GM23248 (cell line): Measurements from ENCODE around the gene ITGB1BP2.

Experiments used
- EZH2 ChIP-seq: fragments of 200-600 bp; sonication (generic); IDR thresholded peaks from 2 replicates; pipeline ENCODE4 v1.6.1; 2018; ENCODE audit warnings: antibody characterized with exemption, mild to moderate bottlenecking; ENCODE audit not compliant: insufficient read depth, poor library complexity, severe bottlenecking
- EZH2phosphoT487 ChIP-seq: fragments of 200-600 bp; sonication (generic); IDR thresholded peaks from 2 replicates; pipeline ENCODE4 v1.6.1; 2018; ENCODE audit warnings: antibody characterized with exemption, moderate library complexity, mild to moderate bottlenecking, low read depth; ENCODE audit not compliant: insufficient read depth

DNA sequence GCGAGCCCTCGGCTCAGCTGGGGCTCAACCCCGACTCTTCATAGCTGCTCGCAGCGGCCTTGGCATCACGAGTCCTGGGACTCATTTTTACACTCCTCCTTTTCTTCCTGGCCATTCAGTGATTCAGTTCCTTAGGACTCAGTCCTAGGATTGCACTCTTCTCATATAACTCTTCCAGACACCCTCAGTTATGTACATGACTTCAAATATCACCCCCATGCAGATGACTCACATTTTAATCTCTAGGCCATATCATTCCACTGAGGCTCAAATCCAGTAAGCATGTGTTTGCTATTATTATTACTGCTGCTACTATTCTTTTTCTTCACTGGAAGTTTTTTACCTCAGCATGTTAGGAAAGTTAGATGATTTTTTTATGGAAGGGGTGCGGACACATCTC, 14.4 kb downstream of the ITGB1BP2 start:
- no peak for TF ChIP-seq EZH2
- TF ChIP-seq EZH2phosphoT487, result no peak
